NCI-H1105 (cell line): Measurements from ENCODE around the gene LRRC15.
A peak's percentile ranks its signal among the peaks of the same experiment; 100 is the strongest.

Experiments
- DNase-seq: peaks from one replicate; lab custom pipeline; 2025; lab: John Stamatoyannopoulos, UW

Gene LRRC15

DNA sequence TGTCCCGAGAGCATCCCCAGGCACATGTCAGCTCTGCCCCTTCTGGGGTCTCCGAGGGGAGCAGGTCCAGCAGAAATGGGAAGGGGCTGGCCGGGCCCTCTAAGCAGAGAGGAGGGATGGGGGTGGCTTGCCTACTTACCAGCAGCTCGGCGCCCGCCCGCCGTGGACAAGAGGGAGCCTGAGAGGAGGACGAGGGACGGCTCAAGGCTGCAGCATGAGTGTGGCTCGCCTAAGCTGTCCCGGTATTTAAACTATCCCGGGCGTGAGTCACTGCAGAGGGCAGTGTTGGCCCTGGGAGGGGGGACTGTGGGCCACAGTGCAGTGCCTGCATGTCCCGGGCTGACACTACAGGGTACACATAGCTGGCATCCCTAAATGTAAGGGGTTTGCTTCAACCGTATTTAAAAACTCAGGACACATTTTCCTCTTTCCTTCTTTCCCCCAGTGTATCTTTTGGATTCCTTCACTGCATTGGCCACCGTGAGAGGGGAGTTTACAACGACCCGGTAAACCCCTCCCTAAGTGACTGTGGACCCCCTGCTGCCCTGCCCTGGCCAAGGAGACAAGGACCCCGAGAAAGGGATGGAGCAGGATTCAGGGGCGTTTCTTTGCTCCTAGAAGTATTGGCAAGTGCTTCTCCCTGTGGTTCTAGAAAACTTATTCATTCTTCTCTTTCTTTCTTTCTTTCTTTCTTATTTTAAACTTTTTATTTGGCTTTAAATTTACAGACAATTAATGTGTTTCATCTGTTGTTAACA lies at the start of gene LRRC15:
Gene LRRC15 (minus strand): TSS at position 222 of the 758 bp plus-strand sequence. CDS start 8,700 bp downstream, outside the sequence.
- no peak for DNase-seq

DNA sequence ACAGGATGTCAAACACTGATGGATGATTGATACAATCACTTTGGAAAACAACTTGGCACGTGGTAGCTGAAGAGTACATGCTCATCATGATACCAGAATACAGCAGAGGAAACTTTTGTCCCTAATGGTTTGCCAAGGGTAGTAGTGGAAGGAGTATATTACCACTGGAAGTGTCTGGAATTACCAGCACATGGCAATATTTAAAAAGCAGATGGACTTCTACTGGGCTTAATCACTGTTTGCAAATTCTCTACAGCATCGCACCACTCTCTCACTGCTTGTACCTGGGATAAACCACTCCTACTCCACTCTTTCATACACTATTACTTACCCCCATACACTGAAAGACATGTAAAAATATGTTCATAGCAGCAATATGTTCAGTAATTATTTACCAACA lies 49.1 kb upstream of the LRRC15 start:
- no peak for DNase-seq

DNA sequence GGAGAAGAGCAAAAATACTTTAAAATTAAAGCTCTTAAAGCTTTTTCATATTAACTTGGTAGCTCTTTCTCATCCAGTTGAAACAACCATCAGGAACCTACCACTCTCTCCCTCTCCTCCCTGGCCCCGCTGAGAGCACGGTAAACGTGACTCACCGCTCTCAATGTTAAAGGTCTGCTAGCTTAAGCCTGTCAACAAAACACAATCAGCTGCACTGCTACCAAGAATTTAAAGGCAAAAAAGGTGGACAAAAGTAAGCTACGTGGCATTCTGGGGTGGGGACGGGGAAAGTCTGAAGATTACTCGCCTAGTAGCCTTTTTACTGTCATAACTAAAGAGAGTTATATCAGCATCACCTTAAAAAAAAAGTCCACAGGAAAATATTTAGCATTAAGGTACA lies 37.9 kb upstream of the LRRC15 start:
- DNase-seq = no peak

DNA sequence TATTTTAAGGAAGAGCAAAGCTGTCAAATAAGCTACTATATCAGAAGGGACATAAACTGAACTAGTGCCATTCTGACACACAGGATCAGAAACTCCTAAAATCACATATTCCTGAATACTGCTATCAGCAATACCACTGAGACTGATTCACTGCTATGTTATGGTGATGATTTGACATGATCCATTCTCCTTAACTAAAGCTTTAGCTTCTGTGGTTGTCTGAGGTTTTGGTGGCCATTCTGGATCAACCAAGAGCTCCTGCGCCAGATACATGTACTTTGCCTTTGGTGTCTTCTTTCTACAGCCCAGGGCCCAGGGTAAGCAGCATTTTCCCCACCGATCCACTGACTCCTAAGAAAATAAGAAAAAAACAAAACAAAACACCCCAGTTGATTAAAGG lies 36.2 kb upstream of the LRRC15 start:
- DNase-seq = no peak

DNA sequence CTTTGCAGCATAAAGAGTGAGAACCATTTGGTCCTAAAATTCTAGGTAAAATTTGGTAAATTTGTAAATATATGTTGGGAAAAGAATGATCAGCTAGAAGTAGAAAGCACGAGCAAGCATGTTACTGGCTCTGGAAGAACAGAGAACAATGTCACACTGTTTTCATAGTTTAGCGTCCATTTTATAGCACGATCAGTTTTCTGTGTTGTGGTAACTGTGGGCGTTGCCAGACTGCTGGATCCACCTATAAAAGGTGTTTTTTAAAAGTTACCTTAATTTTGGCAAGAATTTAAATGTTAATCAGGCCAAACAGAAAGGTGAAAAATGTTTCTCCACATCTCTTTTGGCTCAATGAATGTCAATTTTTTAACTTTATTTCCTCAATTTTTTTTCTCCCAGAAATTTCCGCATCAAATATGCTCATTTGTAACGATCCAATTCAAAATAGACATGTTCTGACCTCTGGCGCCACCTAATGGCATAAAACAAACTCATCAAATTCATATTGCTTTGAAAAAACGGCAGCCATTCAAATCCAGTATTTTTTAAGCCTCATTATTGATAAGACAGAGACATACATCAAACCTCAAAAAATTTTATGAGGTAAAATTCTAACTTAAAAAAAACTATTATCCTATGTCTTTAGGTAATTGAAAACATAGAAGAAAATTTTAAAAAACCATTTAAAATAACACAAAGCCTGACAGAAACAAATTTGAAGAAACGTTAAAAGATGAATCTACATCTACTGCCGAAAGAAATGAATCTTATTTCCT lies 35.0 kb upstream of the LRRC15 start:
- peak; percentile 57 for DNase-seq

DNA sequence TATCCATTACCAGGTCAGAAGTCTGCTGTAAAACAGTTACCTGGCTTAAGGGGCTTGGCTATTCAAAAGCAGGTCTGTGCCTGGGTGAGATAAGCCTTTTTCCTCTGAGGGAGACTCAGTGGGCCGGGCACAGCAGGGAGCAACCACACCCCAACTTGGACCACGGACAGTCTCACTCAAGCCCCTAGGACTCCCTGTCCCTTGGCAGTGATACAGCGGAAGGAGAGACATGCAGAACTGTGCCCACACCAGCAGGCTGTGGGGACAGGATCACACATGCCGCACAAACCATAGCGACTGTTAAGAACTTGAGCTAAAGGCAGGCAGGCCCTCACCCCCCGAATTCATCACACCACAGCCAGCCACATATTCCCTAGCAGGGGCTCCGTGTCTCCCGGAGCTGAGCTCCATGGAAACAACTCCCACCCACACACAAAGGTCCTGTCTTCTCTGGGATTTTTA lies 32.4 kb upstream of the LRRC15 start:
- no peak for DNase-seq

DNA sequence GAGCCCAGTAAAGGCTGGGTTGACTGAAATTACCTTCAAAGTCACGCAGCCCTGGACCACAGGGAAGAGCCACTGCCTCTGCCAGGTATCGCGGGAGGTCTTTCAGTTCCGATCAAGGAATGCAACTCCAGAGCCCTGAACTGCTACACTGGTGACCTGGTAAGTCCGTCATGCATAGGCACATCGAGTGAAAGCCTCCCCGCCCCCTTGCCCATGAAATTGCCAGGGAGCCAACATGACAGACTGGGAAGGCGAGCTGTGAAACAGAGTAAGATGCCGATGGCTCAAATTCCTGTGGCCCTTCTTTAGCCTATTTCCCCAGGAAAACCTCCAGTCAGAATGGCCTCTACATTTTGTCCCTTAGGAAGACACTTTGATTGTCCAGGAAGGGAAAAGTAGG lies 31.8 kb upstream of the LRRC15 start:
- DNase-seq = no peak

DNA sequence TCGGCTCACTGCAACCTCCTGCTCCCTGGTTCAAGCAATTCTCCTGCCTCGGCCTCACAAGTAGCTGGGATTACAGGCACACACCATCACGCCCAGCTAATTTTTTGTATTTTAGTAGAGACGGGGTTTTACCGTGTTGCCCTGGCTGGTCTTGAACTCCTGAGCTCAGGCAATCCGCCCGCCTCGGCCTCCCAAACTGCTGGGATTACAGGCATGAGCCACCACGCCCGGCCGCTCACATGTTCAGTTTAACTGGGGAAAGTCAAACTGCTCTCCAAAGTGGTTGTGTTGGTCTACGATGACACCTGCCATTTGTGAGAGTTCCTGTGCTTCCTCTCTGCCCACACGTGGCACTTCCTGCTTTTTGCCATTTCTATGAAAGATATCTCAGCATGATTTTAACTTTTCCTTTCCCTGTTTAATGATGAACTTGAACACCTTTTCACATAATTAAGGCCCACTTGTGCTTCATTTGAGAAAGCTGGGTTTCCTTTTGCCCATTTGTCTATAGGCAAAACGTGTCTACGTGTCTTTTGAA lies 30.4 kb upstream of the LRRC15 start:
- DNase-seq = no peak

DNA sequence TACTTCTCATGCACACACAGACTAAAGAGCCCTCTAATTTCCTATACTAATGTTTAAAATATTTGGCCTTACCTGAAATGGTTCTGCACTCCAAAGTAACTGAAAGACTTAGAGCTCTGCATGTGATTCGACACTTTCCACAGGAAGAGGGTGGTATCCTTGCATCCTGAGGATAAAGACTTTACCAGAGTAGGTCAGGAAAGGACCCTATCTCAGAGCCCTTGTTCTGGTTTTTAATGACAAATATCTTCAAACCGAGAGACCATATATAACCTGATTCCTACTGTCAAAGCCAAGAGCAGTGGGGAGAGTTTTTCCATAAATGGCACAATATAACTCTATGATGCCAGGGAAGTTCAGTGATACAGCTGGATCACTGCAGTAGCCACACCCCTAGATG lies 29.6 kb upstream of the LRRC15 start, which contains the start of gene GP5:
Gene GP5 (minus strand): TSS at position 101 of the 400 bp plus-strand sequence. CDS start 984 bp downstream, outside the sequence.
- DNase-seq = no peak

DNA sequence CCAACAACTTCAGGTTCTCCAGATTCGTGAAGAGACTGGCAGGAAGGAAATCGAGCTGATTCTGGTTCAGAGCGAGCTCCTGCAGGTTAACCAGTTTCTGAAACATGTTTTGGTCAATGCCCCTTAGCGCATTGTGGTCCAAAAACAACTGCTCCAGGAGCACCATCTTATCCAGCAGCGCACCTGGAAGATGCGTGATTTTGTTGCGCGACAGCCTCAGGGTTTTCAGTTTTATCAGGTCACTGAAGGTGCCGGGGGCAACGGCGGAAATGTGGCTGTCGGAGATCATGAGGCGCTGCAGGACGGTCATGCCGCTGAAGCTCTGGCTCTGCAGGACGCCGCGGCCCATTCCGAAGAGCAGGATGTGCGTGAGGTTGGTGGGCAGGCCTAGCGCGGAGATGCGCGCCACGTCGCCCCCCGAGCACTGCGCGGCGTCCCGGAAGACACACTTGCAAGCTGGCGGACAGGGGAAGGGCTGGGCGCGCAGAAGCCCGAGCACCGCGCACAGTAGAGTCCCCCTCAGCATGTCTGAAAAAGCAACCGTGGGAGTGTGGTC lies 28.3 kb upstream of the LRRC15 start:
- DNase-seq = no peak

DNA sequence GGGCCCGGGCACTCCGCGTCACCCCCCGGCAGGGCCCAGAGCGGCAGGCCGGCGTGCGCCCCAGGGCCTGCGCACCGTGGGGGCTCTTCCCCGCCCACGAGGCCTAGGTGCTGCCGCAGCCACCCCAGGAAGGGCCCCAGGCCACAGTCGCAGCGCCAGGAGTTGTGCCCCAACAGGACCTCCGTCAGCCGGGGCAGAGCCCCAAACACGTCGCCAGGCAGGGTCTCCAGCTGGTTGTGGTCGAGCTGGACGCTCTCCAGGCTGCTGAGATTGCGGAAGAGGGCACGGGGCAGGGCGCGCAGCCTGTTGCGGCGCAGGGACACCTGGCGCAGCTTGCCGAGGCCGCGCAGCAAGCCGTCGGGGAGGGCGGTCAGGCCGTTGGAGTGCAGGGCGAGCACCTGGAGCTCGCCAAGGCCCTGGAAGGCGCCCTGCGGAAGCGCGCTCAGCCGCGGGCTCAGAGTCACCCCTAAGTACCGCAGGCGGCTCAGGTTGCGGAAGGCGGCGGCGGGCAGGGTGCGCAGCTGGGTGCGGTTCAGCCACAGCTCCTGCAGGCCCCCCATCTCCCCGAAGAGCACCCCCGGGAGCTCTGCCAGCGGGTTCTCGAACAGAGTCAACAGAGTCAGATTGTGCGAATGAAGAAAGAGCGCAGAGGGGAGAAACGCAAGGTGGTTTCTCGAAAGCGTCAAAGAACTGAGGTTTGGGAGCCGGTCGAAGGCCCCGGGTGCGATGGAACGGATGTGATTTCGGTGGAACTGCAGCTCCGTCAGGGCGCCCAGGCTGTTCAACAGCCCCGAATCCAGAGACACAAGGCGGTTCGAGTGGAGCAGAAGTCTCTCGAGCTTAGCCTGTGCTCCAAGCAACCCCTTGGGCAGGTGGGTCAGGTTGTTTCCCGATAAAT lies 27.6 kb upstream of the LRRC15 start:
- no peak for DNase-seq

DNA sequence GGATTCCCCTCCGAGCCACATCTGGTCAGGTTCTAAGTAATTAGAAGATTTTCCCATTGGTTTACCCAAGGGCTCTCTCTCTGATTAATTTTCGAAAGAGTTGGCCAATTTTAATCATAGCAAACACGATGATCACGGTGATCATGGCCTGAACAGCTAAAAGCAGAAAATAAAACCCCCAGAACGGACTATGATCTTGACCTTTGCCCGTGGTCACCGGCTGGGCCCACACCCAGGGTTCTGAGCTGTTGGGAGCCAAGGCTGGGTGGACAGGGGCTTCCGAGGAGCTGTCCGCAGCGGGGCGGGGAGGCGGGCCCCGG lies 27.0 kb upstream of the LRRC15 start:
- no peak for DNase-seq

DNA sequence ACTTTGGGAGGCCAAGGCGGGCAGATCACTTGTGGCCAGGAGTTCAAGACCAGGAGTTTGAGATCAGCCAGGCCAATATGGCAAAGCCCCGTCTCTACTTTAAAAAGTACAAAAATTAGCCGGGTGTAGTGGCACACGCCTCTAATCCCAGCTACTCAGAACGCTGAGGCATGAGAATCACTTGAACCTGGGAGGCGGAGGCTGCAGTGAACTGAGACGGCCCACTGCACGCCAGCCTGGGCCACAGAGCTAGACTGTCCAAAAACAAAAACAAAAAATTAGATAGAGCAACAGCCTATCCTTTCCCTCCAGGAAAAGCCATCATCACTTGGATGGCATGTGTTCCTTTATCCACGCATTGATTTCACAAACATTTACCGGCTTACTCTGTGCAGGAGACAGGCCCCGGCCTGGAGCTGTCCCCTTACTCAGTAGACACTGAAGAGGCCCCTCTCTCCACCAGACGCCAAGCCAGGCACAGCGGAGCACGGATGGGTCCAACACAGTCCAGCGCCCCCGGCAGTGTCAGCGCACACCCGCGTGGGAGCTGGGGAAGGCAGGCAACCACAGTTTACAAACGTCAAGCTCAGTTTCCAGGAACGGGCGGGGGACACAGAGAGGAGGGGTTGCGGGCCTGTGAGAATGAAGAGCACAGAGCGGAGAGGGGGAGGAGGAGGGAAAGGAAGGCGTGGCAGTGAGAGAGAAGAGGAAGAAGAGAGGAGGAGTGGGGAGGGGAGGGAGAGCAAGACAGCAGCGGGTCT lies 26.4 kb upstream of the LRRC15 start:
- DNase-seq = no peak

DNA sequence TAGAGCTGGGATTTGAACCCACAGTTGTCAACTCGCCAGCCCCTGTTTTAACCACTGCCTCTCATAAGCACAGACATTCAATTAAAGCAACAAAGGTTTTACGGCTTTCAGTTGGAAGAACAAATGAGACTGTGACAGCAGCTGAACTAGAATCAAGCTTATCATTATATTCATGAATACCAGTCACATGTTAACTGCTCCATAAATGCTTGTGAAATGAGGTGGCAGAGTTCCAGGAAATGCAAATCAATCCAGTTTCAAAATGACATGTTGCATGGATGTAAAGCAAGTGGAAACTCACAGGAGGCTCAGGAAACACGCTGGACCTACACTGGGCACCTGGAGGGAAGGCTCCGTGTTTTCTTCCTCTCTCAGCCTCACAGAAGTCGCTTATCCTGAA lies 25.7 kb upstream of the LRRC15 start:
- peak; percentile 96 for DNase-seq

DNA sequence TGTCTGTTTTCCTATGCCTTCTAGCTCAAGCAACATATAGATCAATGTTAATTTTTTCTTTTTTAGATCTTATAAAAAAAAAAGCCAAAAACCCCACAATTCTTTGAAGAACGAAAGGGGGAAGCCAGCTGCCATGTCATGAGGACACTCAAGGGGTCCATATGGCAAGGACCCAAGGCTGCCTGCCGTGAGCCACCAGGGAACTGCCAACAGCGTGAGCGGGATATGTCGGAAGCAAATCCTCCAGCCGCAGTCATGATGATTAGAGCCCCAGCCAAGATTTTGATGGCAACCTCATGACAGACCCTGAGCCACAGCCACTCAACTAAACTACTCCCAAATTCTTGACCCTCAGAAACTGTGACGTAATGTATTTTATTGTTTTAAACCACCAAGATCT lies 23.0 kb upstream of the LRRC15 start:
- no peak for DNase-seq

DNA sequence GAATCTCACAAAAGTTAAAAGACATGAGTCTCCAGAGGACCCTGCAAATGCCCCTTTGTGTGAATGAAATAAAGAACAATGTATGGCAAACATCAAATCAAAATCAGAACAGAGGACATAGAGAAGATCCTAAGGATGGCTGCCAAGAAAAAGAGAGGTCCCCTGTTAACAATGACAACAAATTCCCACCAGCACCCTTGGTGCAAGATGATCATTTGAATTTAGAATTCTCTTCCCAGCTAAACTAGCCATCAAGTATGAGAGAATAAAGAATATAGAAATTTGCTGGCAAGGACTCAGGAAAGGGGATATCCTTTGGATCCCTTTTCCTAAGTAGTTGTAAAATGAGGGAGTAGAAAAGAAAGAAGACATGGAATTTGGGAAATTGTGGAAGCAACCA lies 21.3 kb upstream of the LRRC15 start:
- no peak for DNase-seq

DNA sequence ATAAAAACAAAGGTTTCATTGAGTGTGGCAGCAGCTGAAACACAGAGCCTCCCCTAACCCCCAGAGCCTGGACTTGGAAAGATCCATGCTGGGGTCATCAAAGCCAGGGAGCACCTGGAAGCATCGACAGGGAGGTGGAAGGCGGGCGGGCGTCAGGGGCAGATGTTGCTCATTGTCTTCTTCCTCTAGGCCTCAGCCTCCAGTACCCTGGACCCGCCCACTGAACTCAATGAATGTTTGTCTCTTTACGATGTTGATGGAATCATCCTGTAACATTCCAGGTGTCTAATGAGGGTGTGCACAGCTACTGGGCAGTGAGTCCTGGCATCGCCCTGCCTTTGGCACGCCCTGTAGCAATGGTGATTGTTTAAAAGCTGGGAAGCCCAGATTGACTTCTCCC lies 19.7 kb upstream of the LRRC15 start:
- no peak for DNase-seq

DNA sequence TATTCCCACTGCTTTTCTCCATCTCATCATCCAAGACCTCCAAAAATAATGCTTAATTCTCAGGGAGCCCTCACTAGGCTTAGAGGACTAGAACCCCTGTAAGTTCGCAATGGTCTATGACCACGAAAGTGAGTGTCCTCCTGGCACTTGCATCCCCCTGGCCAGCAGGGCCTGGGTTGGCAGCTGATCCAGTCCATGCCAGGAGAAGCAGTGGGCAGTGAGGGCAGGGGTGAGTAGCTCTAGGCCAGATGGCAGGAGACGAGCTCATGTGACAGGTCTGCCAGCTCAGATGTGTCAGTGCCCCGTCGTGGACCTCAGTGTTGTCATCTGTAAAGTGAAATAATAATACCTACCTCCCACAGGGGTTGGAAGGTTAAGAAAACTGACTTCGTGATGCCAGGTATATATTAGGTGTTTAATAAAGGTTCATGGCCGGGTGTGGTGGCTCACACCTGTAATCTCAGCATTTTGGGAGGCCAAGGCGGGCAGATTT lies 18.4 kb upstream of the LRRC15 start:
- no peak for DNase-seq

DNA sequence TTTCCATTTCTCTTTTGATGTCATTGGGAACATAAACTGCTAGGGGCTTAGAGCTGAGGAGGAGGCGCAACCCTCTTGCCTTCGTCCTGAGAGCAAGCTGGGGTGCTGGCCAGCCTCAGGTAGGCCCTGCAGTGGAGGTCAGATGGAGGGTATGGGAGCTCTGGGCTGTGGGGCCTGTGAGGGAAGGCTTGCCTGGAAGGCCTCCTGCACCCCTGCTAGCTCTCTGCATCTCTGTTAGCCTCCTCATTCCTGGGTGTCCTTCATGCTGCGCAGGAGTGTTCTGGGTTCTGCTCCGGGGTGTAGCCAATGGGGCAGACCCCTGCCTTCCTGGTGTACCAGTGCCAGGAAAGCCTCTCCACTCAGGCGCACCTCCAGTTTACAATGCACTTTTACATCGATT lies 17.7 kb upstream of the LRRC15 start:
- DNase-seq = no peak

DNA sequence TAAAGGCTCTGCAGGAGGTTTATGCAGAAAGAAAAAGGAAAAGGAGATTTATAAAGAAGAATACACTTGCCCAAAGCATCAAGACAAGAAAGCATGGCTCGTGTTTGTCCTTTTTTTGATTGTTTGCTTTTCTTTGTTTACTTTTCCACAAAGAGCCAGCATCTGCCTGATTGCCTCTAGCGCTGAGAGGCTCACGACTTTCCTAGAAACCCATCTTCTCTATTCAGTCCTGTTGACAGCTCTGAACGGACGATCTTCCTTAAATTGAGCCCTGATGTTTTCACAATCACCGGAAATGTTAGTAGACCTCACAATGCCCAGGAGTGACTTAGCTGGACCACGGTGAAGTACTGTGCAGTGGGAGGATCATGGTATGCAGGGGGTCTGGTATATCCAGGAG lies 17.1 kb upstream of the LRRC15 start:
- DNase-seq = no peak

DNA sequence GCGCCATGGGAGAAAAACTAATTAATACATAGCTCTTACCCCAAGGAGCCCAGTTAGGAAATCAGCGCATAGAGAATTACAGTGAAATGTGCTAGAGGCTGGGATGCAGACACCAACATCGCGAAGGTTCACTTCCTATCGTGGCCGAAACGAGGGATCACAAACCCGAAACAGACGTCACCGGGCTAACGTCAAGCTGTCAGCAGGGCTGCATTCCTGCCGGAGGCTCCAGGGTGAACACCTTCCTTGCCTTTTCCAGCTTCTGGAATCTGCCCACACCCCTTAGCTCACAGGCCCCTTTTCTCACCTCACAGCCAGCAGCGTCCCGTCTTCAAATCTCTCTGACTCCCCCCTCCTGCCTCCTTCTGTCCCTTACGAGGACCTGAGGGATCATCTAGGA lies 16.5 kb upstream of the LRRC15 start:
- DNase-seq = no peak
